CD4-positive, alpha-beta T cell treated with Interleukin-12 subunit alpha and Interleukin-12 subunit beta, for 1 hour (primary cell): ENCODE data around the gene ETV1.
"Not testable (repeated sequence)": the region's sequence is repeated elsewhere in the genome, so short reads cannot be mapped to it uniquely, and the experiment has no call there.

Experiments
- DNase-seq: peaks from one replicate; pipeline ENCODE4 v3.0.0-alpha.2; 2020

The ETV1 gene

DNA sequence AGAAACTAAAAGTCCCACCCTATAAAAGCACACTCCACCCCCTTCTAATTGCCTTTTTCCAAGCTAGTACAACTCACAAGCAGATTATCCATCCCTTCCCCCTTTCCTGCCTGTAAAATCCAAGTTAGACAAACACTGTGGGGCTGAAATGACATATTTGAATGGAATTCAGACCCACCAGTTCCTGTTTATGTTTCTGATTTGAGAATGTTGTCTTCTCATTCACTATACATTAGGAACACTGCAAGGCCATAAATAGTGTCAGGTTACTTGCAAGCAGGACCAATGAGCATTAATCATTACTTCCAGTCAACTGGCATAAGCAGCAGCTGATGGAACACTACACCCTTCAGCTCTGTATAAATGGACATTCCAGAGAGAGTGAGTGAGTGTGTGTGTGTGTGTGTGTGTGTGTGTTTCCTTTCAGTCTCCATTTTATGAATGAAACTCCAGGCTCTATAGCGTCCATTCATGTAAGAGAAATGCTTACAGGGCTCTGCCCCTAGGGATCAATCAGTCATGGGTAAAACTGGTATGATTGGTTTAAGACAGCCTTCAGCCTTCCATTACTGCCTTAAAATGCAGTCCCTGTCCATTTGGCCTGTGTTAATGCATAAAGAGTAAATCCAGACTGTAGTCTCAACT, 69.3 kb downstream of the ETV1 start:
- no peak for DNase-seq

DNA sequence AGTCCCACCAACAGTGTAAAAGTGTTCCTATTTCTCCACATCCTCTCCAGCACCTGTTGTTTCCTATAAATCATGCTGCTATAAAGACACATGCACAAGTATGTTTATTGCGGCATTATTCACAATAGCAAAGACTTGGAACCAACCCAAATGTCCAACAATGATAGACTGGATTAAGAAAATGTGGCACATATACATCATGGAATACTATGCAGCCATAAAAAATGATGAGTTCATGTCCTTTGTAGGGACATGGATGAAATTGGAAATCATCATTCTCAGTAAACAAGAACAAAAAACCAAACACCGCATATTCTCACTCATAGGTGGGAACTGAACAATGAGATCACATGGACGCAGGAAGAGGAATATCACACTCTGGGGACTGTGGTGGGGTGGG, 71.1 kb downstream of the ETV1 start:
- DNase-seq: not testable (repeated sequence)

DNA sequence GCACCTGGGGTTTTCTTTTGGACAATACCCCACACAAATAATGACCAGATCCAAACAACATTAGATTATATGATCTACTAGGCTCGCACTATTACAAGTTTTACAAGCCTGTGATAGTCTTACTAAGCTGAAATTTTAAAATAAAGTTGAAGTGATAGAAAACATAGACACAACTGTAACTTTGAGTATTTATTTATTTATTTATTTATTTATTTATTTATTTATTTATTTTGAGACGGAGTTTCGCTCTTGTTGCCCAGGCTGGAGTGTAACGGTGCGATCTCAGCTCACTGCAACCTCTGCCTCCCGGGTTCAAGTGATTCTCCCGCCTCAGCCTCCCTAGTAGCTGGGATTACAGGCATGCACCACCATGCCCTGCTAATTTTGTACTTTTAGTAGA, 72.4 kb downstream of the ETV1 start:
- DNase-seq: not testable (repeated sequence)

DNA sequence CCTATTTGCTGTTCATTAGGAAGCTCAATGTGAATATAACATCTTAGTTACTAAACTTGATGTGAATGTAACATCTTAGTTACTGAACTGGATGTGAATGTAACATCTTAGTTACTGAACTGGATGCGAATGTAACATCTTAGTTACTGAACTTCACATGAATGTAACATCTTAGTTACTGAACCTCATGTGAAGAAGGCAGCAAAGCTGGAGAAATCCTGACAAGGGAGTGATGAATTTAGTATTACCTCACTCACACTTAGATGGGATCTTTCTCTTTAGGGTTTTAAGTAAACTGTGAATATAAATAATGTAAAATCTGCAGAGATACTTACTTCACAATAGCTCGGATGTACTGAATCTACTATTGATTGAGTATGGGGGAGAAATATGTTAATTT, 73.6 kb downstream of the ETV1 start:
- no peak for DNase-seq

DNA sequence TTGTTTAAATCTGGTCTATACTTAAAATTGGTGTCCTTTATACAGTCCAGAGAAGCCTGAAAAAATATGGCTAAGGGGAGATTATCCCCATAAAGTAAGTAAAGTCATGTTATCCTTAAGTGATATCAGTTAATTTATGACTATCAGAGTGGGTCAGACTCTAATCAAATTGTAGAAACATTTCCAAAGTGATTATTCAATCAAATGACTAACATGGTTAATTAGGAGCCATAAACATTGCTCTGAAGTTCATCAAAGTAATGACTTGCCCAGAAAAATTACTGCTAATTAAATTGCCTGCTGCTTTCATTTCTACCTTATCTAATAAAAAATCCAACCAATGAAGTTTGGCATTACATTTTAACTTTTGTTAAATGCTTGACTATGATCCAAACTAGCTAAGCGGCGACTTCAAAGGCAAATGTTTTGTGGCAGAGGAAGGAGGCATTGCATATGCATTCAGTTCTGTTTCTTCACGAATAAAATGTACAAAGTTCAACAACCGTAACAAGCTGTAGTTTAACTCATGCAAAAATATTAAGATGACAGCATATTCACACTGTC, 76.7 kb downstream of the ETV1 start:
- DNase-seq: no peak

DNA sequence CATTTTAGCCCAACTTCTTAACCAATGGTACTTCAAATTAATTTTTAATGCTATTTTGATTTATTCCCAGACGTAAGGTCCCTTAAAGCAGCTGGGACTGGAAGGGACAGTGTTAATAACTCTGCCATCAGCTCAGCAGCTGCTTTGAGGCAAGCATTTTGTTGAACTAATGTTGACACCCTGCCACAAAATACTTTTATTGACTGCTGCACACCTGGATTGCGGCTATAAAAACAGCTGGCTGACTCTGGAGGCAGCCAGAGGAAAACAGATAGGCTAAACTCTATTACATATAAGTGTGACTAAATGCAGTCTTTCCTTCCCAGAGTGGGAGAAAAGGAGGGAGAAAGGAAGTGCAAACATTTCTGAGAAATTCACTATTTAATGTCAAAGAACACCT, 77.6 kb downstream of the ETV1 start:
- DNase-seq: no peak

DNA sequence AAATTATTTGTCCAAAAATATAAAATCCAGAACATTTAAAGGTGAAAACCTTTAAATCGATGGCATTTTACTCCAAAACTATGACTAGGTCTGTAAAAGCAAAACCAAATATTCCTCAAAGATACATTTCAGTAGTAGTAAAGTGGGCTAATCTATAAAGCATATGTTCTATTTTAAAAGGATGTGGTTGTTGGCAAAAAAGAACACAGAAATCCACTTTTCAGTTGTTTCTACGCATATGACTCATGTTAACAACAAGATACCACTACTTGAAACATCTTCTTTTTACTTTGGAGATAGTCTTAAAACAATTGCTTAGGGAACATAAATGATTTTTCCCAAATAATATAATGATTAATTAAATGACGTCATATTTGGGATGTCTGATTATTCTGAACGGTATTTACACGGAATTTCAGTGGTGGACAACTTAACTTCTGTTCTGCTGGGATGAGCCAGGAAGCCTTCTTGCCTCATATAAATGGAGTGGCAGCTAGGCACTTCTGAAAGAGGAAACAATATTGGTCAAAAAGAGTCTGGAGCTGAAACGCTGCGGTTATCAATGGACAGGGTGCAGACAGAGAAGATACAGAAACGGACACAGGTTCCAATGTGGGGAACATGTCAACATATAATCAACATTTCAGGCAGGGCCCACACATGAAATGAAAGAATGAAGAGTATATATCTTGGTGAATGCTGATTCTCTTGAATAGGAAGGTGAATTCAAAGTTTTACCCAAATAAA, 78.5 kb downstream of the ETV1 start:
- peak; percentile 5 for DNase-seq

DNA sequence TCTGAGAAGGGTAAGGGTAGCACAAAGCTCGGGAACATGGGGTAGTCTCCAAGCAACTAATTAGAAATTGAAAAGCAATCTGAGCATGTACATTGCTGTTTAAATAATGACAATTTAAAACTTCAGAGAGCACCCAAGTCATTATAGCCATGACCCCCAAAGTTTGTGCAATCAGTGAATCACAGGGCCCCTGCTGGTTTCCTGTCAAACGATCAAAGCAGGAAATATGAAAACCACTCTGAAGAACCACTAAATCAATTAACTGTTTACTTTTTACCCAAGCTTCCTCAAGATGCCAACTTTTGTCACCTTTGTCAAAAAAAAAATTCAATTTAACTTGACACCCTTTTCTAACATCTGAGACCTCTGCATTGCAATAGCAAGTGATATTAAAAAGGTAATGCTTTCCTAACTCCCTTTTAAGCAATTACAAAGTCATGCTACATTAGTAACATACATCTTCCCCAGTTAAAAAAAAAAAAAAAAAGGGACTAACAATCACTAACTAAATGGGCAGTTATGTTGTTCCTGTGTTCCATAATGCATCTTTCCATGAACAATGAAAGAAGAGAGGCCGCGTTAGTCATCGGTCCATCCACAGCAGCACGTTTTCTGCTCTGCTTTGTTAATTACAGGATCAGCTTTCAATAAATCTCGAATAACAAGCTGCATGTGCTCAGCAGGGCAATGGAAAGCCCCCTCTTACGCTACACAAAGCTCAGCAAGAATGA, 80.6 kb downstream of the ETV1 start:
- DNase-seq: peak; percentile 39

DNA sequence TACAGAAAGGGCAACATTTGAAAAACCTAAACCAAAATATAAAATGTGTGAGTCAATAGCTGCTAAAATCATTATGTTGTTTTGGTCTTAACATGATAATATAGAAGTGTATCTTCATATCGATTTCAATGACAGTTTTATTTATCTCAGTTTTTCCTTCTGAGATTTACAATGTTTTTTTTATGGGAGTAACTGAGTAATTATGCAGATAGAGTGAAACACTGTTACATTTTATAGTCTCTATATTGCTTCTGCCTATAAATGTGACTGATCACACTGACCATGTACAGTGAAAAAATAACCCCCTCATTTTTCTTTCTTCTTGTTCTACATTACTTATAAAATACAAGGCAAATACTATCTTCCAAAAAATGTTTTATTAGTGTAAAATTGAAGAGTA, 81.6 kb downstream of the ETV1 start:
- no peak for DNase-seq

DNA sequence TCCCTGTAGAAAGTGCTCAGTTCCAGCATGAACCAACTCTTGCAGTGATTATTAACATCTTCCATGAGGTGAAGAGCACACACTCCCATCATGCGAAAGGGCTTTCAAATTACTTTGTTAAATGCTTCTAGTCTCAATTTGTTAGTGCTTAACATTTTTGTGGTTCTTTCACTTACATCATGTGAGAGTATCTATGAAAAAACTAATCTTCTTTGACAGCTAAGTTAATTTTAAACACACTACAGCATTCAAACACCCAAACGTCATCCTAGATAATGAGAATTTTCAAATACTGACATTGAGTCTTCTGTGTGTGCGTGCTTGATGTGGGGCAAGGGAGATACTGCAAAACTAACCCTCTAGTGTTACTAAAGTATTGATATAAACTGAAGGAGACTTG, 84.8 kb downstream of the ETV1 start:
- DNase-seq: no peak

DNA sequence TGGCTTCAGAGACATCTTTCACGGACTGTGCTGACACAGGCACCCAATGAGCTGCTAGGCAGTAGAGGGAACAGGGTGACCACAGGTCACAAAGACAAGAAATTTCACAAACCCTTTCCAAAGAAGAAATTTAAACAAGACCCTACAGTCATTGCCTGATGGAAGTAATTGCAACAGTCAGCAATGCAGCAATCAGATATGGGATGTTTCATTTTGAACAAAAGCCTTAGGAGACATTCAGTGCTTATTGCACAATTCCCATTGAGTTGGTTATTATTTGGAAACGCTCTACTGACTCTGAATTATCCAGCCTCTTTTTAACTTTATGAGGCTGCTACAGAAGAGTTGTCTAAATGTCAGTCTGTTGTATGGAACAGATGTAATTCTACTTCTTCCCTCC, 85.5 kb downstream of the ETV1 start:
- no peak for DNase-seq

DNA sequence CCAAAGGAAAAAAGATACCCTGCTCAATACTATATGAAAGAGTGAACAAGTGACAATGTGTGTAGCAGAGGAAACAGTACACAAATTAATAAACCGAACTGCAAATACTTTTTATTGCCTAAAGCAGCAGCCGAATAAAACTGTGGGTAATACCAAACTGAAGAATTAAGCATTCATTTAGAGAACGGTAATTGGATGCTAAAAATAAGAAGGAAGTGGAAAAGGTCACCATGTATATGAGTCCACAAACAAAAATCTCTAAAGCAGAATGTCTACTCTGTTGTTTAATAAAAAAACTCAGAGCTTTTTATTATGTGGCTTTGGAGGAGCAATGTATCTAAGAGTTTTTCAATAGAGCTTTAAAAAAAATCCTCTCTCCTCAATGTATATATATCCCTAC, 87.9 kb downstream of the ETV1 start:
- DNase-seq: no peak

DNA sequence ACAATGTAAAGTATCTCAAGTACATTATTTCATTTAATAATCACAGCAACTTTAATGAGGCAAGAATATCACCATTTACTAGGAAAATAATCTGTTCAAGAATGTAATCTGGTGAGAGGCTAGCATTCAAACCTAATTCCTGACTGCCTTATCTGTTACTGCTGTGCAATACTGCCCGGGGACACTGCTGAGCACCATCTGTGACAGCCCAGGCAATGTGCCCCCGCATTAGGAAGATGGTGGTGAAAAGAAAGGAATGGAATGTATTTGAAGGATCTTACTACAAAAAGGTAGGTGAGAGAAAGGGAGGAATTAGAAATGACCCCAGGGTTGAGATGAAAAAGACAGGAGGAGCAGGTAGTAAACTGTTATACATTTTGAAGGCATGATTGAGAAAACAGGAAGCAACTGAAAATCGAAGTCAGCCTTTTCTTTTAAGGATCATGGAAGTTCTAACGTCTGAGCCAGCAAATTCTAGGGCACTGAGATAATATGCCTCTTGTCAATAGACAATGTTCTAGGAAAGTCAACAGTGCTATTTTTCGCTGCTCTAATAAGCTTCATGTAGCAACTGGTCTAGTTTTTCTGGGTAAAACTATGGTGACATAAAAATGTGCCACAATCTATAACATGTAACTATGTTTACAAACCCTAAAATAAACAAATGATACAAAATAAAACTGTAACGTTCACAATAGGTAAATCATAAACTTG, 90.4 kb downstream of the ETV1 start:
- no peak for DNase-seq

DNA sequence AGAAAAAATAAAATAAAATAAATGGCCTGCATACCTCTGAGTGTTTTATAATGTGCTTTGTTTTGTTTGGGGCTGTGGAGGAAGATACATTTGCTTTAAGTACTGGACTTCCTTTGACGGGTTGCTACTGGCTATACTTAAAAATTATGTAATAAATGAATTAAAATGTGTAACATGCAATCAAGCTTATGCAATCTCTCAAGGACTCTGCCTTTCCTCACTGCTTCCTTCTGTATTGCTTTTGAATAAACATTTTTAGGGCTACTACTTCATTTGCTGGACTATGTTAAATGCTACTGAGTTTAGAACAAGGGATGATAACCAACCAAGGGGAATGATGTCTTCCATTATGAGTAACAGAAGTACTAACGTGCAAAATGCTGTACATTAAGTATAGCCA, 91.6 kb downstream of the ETV1 start:
- DNase-seq: no peak

DNA sequence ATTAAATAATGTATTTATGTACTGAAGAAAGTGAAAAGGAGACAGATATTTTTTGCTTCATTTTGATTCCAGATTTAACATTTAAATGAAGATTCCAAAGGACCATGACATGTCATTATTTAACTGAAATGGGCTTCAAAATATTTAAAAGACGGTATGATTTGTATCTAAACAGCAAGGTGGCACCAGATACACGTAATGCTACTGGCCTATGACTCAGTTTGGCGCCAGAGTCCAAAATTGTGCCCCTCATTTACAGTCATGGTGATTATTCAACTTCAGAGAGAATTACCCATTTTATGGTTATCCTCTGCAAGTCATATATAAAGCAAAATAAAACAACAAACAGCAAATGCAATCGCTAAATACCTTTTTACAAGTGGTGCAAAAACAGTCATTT, 94.5 kb downstream of the ETV1 start:
- no peak for DNase-seq

DNA sequence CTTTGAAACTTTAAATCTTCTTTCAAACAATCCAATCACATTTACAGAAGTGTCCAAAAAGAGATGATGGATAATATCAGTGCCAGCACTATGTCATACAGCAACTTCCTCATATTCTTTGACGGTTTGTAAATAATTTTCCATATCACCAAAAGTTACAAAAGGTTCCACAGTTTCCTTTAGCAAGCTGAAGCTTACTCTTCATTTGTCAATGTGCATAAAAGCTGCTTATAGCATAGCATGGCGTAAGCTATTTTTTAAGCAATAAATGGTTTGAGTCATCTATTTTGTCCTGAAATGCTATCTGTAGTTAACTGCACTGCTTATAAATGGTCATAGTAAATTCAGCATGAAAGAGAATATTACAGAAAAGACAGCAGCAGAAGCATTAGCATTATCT, 95.1 kb downstream of the ETV1 start:
- no peak for DNase-seq

DNA sequence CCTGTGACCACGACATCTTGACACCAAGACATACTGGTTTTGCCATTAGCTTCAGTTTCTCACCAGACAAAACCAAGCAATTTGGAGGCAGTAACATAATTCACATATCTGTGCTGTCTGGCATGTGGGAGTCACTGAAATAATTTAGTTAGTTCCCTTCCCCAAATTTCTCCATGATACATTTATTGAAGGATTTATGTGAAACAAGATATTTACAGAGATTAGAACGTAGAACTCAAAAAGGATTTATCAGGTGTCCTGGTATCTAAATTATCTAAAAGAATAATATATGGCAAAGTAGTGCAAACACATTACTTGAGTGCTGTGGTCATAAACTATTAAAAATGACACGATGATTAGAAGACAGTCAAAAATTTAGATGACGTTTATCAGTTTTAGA, 98.7 kb downstream of the ETV1 start:
- no peak for DNase-seq

DNA sequence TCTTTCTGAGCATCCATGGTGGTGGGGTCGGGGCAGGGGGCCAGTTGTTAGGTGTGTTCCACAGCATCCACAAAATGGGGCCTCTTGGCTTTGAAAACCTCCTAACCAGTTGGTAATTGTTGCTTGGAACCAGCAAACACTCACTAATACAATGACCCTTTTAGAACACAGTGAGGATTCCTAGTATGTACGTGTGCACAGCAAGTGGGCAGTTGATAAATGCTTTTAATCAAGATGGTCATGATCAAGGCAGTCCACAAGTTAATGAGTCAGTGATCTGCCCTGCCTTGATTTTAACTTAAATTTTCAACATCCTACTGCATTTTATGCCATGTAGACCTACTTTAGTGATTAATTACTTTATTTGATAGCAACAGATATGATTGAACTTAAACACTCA, 103.1 kb downstream of the ETV1 start:
- DNase-seq: no peak

DNA sequence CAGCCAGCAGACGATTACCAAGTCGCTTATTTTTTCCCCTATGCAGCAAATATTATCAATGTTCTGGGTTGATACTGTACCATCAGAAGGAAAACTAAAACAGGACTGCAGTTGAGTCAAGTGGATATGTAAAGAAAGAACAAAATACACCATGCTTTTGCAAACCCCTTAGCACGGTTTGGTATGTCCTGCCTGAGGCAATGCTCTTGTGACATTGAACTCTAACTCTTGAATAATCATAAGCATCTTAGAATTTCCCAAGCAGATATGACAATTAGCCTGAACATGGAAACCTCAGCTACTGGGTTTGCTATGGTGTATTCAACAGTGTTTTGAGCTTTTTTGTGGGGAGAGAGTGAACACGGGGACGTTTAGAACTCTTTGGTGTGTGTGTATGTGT, 107.4 kb downstream of the ETV1 start:
- DNase-seq: no peak

DNA sequence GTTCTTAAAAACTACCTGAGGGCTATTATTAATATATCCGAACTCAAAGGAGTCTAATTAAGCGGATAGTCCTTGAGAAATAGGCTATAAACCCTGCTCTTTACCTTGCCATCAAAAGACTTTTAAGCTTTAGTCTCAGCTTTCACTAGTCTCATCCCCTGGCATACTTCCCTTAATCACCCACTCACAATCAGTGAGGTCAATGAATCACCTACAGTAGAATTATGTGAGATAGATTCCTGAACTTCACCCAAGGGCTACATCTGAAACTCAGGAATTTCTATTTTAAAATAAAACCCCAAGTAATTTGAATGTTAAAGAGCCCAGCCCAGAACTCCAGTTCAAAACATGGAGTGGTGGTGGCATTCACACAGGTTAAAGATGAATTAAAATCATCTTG, 108.7 kb downstream of the ETV1 start:
- no peak for DNase-seq

DNA sequence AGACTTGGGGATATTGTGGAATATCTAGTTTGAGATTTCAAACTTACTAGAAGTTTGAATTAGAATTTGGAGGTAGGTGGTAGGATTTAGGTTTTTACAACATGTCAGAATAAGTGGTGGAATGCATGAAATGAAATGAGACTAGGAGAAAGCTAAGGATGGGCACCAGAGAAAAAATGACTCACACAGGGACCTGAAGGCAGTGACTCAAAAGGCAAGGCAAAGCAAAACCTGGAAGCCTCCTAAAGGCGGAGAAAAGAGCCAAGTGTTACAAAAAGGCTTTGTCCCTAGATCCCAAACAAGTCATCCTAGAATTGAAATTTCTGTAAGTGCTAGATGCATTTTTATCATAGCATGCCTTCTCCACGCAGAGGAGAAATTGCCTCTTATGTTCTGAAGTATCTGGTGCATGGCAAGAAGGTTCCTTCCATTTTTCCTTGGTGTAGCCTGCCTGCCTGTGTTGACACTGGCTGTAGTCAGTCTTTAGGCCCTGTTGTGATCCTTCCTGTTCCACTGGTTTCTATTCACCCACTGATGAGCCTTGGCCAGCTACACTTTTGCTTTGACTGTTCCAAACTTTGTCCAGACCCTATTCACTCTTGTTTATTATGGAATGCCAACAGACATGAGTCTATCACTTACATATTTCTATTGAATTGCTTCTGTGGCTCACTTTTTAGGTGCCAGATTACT, 109.3 kb downstream of the ETV1 start:
- no peak for DNase-seq

DNA sequence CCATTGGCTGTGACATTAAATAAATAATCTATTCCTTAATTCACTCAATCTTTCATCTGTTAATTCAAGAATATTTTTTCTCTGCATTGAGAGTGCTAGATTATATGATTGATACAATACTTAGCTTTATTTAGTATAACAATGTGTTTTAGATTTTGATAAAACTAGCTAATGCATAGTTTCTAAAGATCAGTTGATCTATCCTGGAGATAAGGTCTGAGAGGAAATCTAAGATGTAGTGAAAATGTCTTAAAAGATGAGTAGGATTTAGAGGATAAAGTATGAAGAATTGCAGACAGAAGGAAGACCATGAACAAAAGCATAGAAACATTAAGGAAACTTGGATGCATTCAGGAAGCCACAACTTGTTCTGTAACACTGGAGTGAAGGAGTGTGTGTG, 110.3 kb downstream of the ETV1 start:
- no peak for DNase-seq

DNA sequence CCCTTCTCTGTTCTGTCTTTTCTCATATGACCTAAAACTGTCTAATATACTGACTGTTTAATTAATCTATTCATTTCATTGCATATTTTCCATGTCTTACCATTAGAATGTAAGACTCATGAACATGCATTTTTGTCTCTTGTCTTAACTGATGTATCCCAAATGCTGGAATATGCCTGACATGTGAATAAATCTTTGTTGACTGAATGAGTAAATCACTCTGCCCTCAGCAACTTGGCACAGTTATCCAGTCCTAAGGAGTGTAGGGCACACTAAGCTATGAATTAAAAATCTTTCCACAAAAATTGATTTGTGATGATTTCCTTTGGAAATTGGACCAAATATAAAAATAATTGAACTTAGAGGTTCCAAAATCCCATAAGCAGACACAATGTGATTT, 111.3 kb downstream of the ETV1 start:
- DNase-seq: no peak
